Neural cell (in vitro differentiated cells): ENCODE measurements around the gene PROX1.

Experiments
- CTCF ChIP-seq: fragments of 450-650 bp; IDR thresholded peaks from 2 replicates; pipeline ENCODE4 v1.5.1; 2014; ENCODE audit warnings: antibody characterized with exemption, mild to moderate bottlenecking, moderate library complexity; ENCODE audit not compliant: poor library complexity, severe bottlenecking
- EP300 ChIP-seq: fragments of 450-650 bp; conservative IDR thresholded peaks from 2 replicates; pipeline ENCODE4 v1.6.1; 2014; ENCODE audit warnings: antibody characterized with exemption, mild to moderate bottlenecking, moderate library complexity; ENCODE audit not compliant: poor library complexity, severe bottlenecking
- EZH2 ChIP-seq: fragments of 200-600, 300-800 bp; shearing (Covaris generic), sonication (generic); IDR thresholded peaks from 2 replicates; pipeline ENCODE4 v1.6.1; 2014; ENCODE audit warnings: antibody characterized with exemption, low read length, borderline replicate concordance, mild to moderate bottlenecking; ENCODE audit not compliant: insufficient read depth, poor library complexity, severe bottlenecking
- POLR2AphosphoS5 ChIP-seq: IDR thresholded peaks from 2 replicates; pipeline ENCODE4 v1.6.1; 2012
- RAD21 ChIP-seq: fragments of 450-650 bp; conservative IDR thresholded peaks from 2 replicates; pipeline ENCODE4 v1.6.1; 2014; ENCODE audit warnings: antibody characterized with exemption, mild to moderate bottlenecking, moderate library complexity
- REST ChIP-seq: IDR thresholded peaks from 2 replicates; pipeline ENCODE4 v1.6.1; 2012; ENCODE audit warnings: borderline replicate concordance
- SMC3 ChIP-seq: fragments of 450-650 bp; conservative IDR thresholded peaks from 2 replicates; pipeline ENCODE4 v1.6.1; 2014; ENCODE audit warnings: antibody characterized with exemption, mild to moderate bottlenecking, moderate library complexity; ENCODE audit not compliant: poor library complexity
- TAF1 ChIP-seq: IDR thresholded peaks from 2 replicates; pipeline ENCODE4 v1.6.1; 2012; ENCODE audit warnings: low read depth

GRCh38 chr1:214037468-214037867, 49.7 kb downstream of the PROX1 start:
- no peak for TF ChIP-seq CTCF
- no peak for TF ChIP-seq EP300
- no peak for TF ChIP-seq REST
- TF ChIP-seq SMC3, result no peak
- no peak for TF ChIP-seq RAD21
- no peak for TF ChIP-seq POLR2AphosphoS5
- no peak for TF ChIP-seq EZH2
- no peak for TF ChIP-seq TAF1
